Skeletal muscle cell (primary cell): Measurements from ENCODE around the gene MARCHF11.

ENCODE experiments used
- DNase-seq: peaks from one replicate; pipeline ENCODE4 v3.0.0-alpha.2; 2010; ENCODE audit warnings: low read depth
- H3K4me3 ChIP-seq: 2 replicates; pipeline ENCODE4 v1.5.1; 2011; ENCODE audit warnings: low read depth, mild to moderate bottlenecking, control low read depth, low read length, moderate library complexity

Gene MARCHF11

GRCh38 chr5:16135003-16135402 is 44.6 kb downstream of the MARCHF11 start:
- no peak for DNase-seq
- no peak overlapping the region for H3K4me3 ChIP-seq

- no peak for DNase-seq
These were observed 45.4 kb downstream of the MARCHF11 start for GRCh38 chr5:16134204-16134603.

GRCh38 chr5:16131878-16132277 is 47.7 kb downstream of the MARCHF11 start:
- H3K4me3 ChIP-seq, result no peak overlapping the region
- no peak for DNase-seq

More at GRCh38 chr5:16134204-16134603, 45.4 kb downstream of the MARCHF11 start:
- no peak overlapping the region for H3K4me3 ChIP-seq

GRCh38 chr5:16128944-16129343 is 50.6 kb downstream of the MARCHF11 start:
- H3K4me3 ChIP-seq, result no peak overlapping the region
- DNase-seq, result no peak

GRCh38 chr5:16127865-16128544 is 51.6 kb downstream of the MARCHF11 start:
- DNase-seq, result no peak
- no peak overlapping the region for H3K4me3 ChIP-seq

- DNase-seq, result no peak
These were observed 59.0 kb downstream of the MARCHF11 start for GRCh38 chr5:16120579-16120978.

GRCh38 chr5:16119790-16120189 is 59.8 kb downstream of the MARCHF11 start:
- no peak for DNase-seq
- H3K4me3 ChIP-seq, result no peak overlapping the region

More at GRCh38 chr5:16120579-16120978, 59.0 kb downstream of the MARCHF11 start:
- H3K4me3 ChIP-seq, result no peak overlapping the region

- no peak for DNase-seq
- H3K4me3 ChIP-seq, result no peak overlapping the region
These were observed 64.5 kb downstream of the MARCHF11 start for GRCh38 chr5:16115140-16115539.

- no peak for DNase-seq
These were observed 71.2 kb downstream of the MARCHF11 start for GRCh38 chr5:16108418-16108817.

GRCh38 chr5:16104961-16105360 is 74.6 kb downstream of the MARCHF11 start:
- H3K4me3 ChIP-seq, result no peak overlapping the region
- DNase-seq, result no peak

More at GRCh38 chr5:16108418-16108817, 71.2 kb downstream of the MARCHF11 start:
- no peak overlapping the region for H3K4me3 ChIP-seq

- no peak for DNase-seq
- H3K4me3 ChIP-seq, result no peak overlapping the region
These were observed 84.0 kb downstream of the MARCHF11 start for GRCh38 chr5:16095612-16096011.

GRCh38 chr5:16090270-16090669 is 89.3 kb downstream of the MARCHF11 start:
- no peak for DNase-seq
- no peak overlapping the region for H3K4me3 ChIP-seq

- DNase-seq, result no peak
- H3K4me3 ChIP-seq, result no peak overlapping the region
These were observed 96.6 kb downstream of the MARCHF11 start for GRCh38 chr5:16082982-16083381.

- H3K4me3 ChIP-seq, result no peak overlapping the region
- no peak for DNase-seq
These were observed 97.5 kb downstream of the MARCHF11 start for GRCh38 chr5:16082053-16082452.

- H3K4me3 ChIP-seq, result no peak overlapping the region
- no peak for DNase-seq
These were observed 98.1 kb downstream of the MARCHF11 start for GRCh38 chr5:16081376-16081955.

GRCh38 chr5:16076657-16077056 is 102.9 kb downstream of the MARCHF11 start:
- H3K4me3 ChIP-seq, result no peak overlapping the region
- no peak for DNase-seq

- no peak overlapping the region for H3K4me3 ChIP-seq
- DNase-seq, result no peak
These were observed 105.2 kb downstream of the MARCHF11 start for GRCh38 chr5:16074358-16074757.

GRCh38 chr5:16072616-16073015 is 107.0 kb downstream of the MARCHF11 start:
- DNase-seq, result no peak
- no peak overlapping the region for H3K4me3 ChIP-seq

- no peak for DNase-seq
- no peak overlapping the region for H3K4me3 ChIP-seq
These were observed 112.2 kb downstream of the MARCHF11 start for GRCh38 chr5:16067415-16067814.

GRCh38 chr5:16066810-16067209 is 112.8 kb downstream of the MARCHF11 start:
- no peak for DNase-seq

GRCh38 chr5:16066320-16066719 is 113.3 kb downstream of the MARCHF11 start:
- H3K4me3 ChIP-seq, result no peak overlapping the region
- no peak for DNase-seq

More at GRCh38 chr5:16066810-16067209, 112.8 kb downstream of the MARCHF11 start:
- H3K4me3 ChIP-seq, result no peak overlapping the region
